Effector memory CD4-positive, alpha-beta T cell (primary cell): ENCODE results near the gene GALNT2.

Experiments
- DNase-seq, 3 donors: peaks; one replicate each; pipeline ENCODE4 v3.0.0-alpha.2; 2020
- H3K27ac ChIP-seq: 2 replicates; pipeline ENCODE4 v1.7.0; 2013; ENCODE audit warnings: mild to moderate bottlenecking, low read length, moderate library complexity; ENCODE audit not compliant: insufficient read depth, poor library complexity, severe bottlenecking
- H3K27me3 ChIP-seq: replicated peaks from 2 replicates; pipeline ENCODE4 v1.7.0; 2013; ENCODE audit warnings: mild to moderate bottlenecking, low read length; ENCODE audit not compliant: insufficient read depth, control insufficient read depth, poor library complexity, severe bottlenecking
- H3K36me3 ChIP-seq: 2 replicates; pipeline ENCODE4 v1.7.0; 2013; ENCODE audit warnings: mild to moderate bottlenecking, low read length, moderate library complexity; ENCODE audit not compliant: control insufficient read depth, insufficient read depth
- H3K4me1 ChIP-seq: 2 replicates; pipeline ENCODE4 v1.7.0; 2013; ENCODE audit warnings: low read length, mild to moderate bottlenecking; ENCODE audit not compliant: control insufficient read depth, insufficient read depth, poor library complexity, severe bottlenecking
- H3K4me3 ChIP-seq: 2 replicates; pipeline ENCODE4 v1.7.0; 2013; ENCODE audit warnings: low read length, low read depth, mild to moderate bottlenecking; ENCODE audit not compliant: insufficient read depth, poor library complexity, severe bottlenecking
- H3K9me3 ChIP-seq: 2 replicates; pipeline ENCODE4 v1.7.0; 2013; ENCODE audit warnings: mild to moderate bottlenecking, low read length, moderate library complexity; ENCODE audit not compliant: control insufficient read depth

GALNT2 gene

GRCh38 chr1:230137337-230137815 lies 70.3 kb downstream of the GALNT2 start:
- no peak for DNase-seq
- Histone ChIP-seq H3K4me1 (no peaks in the 10 kb centered on the region), H3K27ac (no peak overlapping the region), H3K9me3 (no peaks in the 10 kb centered on the region), H3K27me3 (no peaks in the 10 kb centered on the region), H3K36me3 (no peaks in the 10 kb centered on the region), H3K4me3 (no peak overlapping the region)

GRCh38 chr1:230138561-230139239 lies 71.7 kb downstream of the GALNT2 start:
- H3K27ac ChIP-seq: no peak overlapping the region
- no peaks in the 10 kb centered on the region for H3K4me1 ChIP-seq
- H3K9me3 ChIP-seq: no peaks in the 10 kb centered on the region
- H3K4me3 ChIP-seq: no peak overlapping the region
- DNase-seq: no peak
- H3K27me3 ChIP-seq: no peaks in the 10 kb centered on the region
- H3K36me3 ChIP-seq: no peaks in the 10 kb centered on the region

- no peak overlapping the region for H3K4me3 ChIP-seq
- H3K36me3 ChIP-seq: no peaks in the 10 kb centered on the region
- DNase-seq: no peak
- H3K27ac ChIP-seq: no peak overlapping the region
- no peaks in the 10 kb centered on the region for H3K27me3 ChIP-seq
- no peaks in the 10 kb centered on the region for H3K4me1 ChIP-seq
- H3K9me3 ChIP-seq: no peaks in the 10 kb centered on the region
Observed at GRCh38 chr1:230139315-230139714, 72.3 kb downstream of the GALNT2 start.

GRCh38 chr1:230139741-230140140 lies 72.7 kb downstream of the GALNT2 start:
- no peak overlapping the region for H3K27ac ChIP-seq
- no peaks in the 10 kb centered on the region for H3K4me1 ChIP-seq
- no peaks in the 10 kb centered on the region for H3K9me3 ChIP-seq
- DNase-seq: no peak
- no peaks in the 10 kb centered on the region for H3K36me3 ChIP-seq
- H3K4me3 ChIP-seq: no peak overlapping the region
- H3K27me3 ChIP-seq: no peaks in the 10 kb centered on the region

GRCh38 chr1:230140221-230141020 lies 73.4 kb downstream of the GALNT2 start:
- Histone ChIP-seq H3K36me3 (no peaks in the 10 kb centered on the region), H3K4me3 (no peak overlapping the region), H3K4me1 (no peaks in the 10 kb centered on the region), H3K9me3 (no peaks in the 10 kb centered on the region), H3K27me3 (no peaks in the 10 kb centered on the region), H3K27ac (no peak overlapping the region)
- no peak for DNase-seq

GRCh38 chr1:230141021-230141648 lies 74.1 kb downstream of the GALNT2 start:
- no peaks in the 10 kb centered on the region for H3K36me3 ChIP-seq
- H3K27ac ChIP-seq: no peak overlapping the region
- DNase-seq: no peak
- H3K4me1 ChIP-seq: no peaks in the 10 kb centered on the region
- H3K9me3 ChIP-seq: no peaks in the 10 kb centered on the region
- no peak overlapping the region for H3K4me3 ChIP-seq
- H3K27me3 ChIP-seq: no peaks in the 10 kb centered on the region

GRCh38 chr1:230141797-230142607 lies 75.0 kb downstream of the GALNT2 start:
- Histone ChIP-seq H3K4me3 (no peak overlapping the region), H3K9me3 (no peaks in the 10 kb centered on the region), H3K27ac (no peak overlapping the region), H3K4me1 (no peaks in the 10 kb centered on the region), H3K27me3 (no peaks in the 10 kb centered on the region), H3K36me3 (no peaks in the 10 kb centered on the region)
- no peak for DNase-seq

- no peak overlapping the region for H3K27ac ChIP-seq
- H3K4me1 ChIP-seq: no peaks in the 10 kb centered on the region
- no peak for DNase-seq
- H3K4me3 ChIP-seq: no peak overlapping the region
- H3K36me3 ChIP-seq: no peaks in the 10 kb centered on the region
- H3K27me3 ChIP-seq: no peaks in the 10 kb centered on the region
- no peaks in the 10 kb centered on the region for H3K9me3 ChIP-seq
Observed at GRCh38 chr1:230142608-230143210, 75.7 kb downstream of the GALNT2 start.

GRCh38 chr1:230143534-230143933 lies 76.5 kb downstream of the GALNT2 start:
- no peaks in the 10 kb centered on the region for H3K27me3 ChIP-seq

More at GRCh38 chr1:230143534-230143933, 76.5 kb downstream of the GALNT2 start:
- Histone ChIP-seq H3K36me3 (no peaks in the 10 kb centered on the region), H3K9me3 (no peaks in the 10 kb centered on the region), H3K27ac (no peak overlapping the region), H3K4me3 (no peak overlapping the region), H3K4me1 (no peaks in the 10 kb centered on the region)
- DNase-seq: no peak
